ENCODE results near the gene NRROS.

DNA sequence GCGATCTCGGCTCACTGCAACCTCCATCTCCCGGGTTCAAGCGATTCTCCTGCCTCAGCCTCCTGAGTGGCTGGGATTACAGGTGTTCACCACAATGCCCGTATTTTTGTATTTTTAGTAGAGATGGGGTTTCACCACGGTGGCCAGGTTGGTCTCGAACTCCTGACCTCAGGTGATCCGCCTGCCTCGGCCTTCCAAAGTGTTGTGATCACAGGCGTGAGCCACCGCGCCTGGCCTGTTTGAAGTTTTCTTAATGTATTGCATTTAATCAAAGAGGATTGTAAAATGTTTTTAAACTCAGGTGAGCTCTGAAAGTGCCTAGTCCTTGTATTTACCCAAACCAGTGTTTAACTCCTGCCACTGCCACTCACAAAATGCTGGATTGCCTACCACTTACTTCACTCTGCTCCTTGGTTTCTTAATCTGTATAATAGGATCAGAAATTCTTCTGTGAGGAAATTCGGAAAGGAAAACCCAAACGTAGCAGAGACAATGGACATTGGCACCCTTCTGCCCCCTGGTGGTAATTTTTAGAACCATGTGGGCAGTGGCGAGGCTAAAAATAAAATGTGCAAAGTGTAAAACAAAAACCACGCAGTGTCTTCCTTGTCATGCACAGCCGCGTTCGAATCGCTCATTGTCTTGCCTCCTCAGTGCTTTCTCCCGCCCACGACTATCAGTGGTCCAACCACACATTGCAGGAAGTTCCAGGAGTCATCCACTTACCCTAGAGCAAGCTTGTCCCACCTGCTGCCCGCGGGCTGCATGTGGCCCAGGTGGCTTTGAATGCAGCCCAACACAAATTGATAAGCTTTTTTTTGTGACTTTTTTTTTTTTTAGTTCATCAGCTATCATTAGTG, 45.3 kb downstream of the NRROS start:
- no peak for TF ChIP-seq EZH2 (IDR thresholded peaks at IDR 0.05; ENCODE audit: borderline replicate concordance)
- TF ChIP-seq, protein P1, sequence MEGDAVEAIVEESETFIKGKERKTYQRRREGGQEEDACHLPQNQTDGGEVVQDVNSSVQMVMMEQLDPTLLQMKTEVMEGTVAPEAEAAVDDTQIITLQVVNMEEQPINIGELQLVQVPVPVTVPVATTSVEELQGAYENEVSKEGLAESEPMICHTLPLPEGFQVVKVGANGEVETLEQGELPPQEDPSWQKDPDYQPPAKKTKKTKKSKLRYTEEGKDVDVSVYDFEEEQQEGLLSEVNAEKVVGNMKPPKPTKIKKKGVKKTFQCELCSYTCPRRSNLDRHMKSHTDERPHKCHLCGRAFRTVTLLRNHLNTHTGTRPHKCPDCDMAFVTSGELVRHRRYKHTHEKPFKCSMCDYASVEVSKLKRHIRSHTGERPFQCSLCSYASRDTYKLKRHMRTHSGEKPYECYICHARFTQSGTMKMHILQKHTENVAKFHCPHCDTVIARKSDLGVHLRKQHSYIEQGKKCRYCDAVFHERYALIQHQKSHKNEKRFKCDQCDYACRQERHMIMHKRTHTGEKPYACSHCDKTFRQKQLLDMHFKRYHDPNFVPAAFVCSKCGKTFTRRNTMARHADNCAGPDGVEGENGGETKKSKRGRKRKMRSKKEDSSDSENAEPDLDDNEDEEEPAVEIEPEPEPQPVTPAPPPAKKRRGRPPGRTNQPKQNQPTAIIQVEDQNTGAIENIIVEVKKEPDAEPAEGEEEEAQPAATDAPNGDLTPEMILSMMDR (IDR thresholded peaks at IDR 0.05; ENCODE audit: poor library complexity): peak; percentile 93

Data from hepatocyte (in vitro differentiated cells).